ENCODE data around the gene GARIN5A. TPM values are rescaled to one million over a fixed set of nuclear protein-coding genes. Genes with fewer than 3 reads are reported as not detected.

The GARIN5A gene
- total and polyA plus RNA-seq, 7 donors: 1.2 to 5.3 (median 2.7) TPM

GRCh38 chr19:50515168-50515561 is 38.5 kb upstream of the GARIN5A start:
- Histone ChIP-seq H3K27ac (no peak overlapping the region), H3K27me3 (ENCODE audit: insufficient read depth in 3 of 3, low read length in 2 of 3) (peaks cover 0 to 23% (median 3%) of the 10 kb centered on the region in 3 donors), H3K4me3 (no peak overlapping the region), H3K36me3 (ENCODE audit: insufficient read depth in 1 of 2, low read depth in 1 of 2) (no peaks in the 10 kb centered on the region), H3K9me3 (no peaks in the 10 kb centered on the region), H3K4me1 (peaks cover 3% of the 10 kb centered on the region)
- 54 to 62% (median 61%) methylated on average over 7 to 11 of the region's 11 CpGs for WGBS, 3 donors
- intact Hi-C loops (cut with DNase I): no loop called here
- no peak for DNase-seq
- TF ChIP-seq CTCF (IDR thresholded peaks at IDR 0.05): no peak
- ATAC-seq: no peak

GRCh38 chr19:50514346-50515167 is 37.9 kb upstream of the GARIN5A start:
- H3K4me3 ChIP-seq: no peak overlapping the region
- H3K4me1 ChIP-seq: peaks cover 7% of the 10 kb centered on the region
- no peaks in the 10 kb centered on the region for H3K9me3 ChIP-seq
- H3K27ac ChIP-seq: no peak overlapping the region
- ATAC-seq (no peak), DNase-seq (no peak)
- no peaks in the 10 kb centered on the region for H3K36me3 ChIP-seq (ENCODE audit: insufficient read depth in 1 of 2, low read depth in 1 of 2)
- H3K27me3 ChIP-seq (ENCODE audit: insufficient read depth in 3 of 3, low read length in 2 of 3): peaks cover 0 to 23% (median 3%) of the 10 kb centered on the region in 3 donors
- WGBS, 3 donors: 37 to 56% (median 42%) methylated on average over 36 to 38 of the region's 38 CpGs
- no peak for TF ChIP-seq CTCF (IDR thresholded peaks at IDR 0.05)
- intact Hi-C loops (cut with DNase I): loop anchor here in 1 of 2 donors (5.0 kb wide), 1 partner anchor 37 kb away; the partner anchor contains the start of genes EMC10 and GARIN5A

DNA sequence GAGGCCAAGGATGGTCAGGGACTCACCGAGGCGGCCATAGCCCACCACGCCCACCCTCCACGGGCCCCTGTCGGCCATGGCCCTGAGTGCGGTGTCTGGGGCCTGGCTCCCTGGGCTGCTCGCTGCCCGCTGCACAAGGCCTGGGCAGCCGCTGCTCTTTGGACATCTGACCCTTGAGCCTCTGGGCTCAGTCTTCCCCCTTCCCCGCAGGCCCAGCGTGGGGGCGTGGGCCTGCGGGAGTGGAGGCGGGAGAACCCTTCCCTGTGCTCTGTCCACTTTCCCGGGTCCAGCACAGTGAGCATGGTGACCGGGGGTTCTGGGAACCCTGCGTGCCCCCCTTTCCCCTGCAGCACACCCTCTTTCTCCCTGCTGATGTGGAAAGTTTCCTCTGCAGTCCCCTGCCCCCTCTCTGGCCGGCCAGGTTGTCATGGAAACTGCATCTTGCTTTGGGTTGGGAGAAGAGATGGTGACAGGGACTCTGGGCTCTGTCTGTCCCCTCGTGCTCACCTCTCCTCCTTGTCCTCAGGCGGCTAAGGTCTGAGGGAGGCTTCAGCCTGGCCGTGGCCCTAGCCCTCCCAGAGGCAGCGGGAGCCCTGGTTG is 37.2 kb upstream of the GARIN5A start, which contains the start of gene ASPDH:
Gene ASPDH, minus strand, starts transcription at position 168 of the 600 bp plus-strand sequence. Its CDS starts 90 bp downstream, at position 78.
- H3K4me3 ChIP-seq: no peak within 1 kb of the TSS
- H3K4me1 ChIP-seq: peaks cover 7% of the 10 kb centered on the region
- H3K27ac ChIP-seq: no peak within 1 kb of the TSS
- ATAC-seq (no peak), DNase-seq (no peak)
- H3K9me3 ChIP-seq: no peaks in the 10 kb centered on the region
- no peaks in the 10 kb centered on the region for H3K36me3 ChIP-seq (ENCODE audit: insufficient read depth in 1 of 2, low read depth in 1 of 2)
- peaks cover 0 to 23% (median 3%) of the 10 kb centered on the region in 3 donors for H3K27me3 ChIP-seq (ENCODE audit: insufficient read depth in 3 of 3, low read length in 2 of 3)
- TF ChIP-seq CTCF (IDR thresholded peaks at IDR 0.05): no peak
- intact Hi-C loops (cut with DNase I): loop anchor here in 1 of 2 donors (5.0 kb wide), 1 partner anchor 37 kb away; the partner anchor contains the start of genes EMC10 and GARIN5A
- WGBS, 3 donors: 38 to 49% (median 48%) methylated on average over 13 to 22 of the region's 22 CpGs

GRCh38 chr19:50512999-50513745 is 36.5 kb upstream of the GARIN5A start:
- TF ChIP-seq CTCF (IDR thresholded peaks at IDR 0.05): no peak
- intact Hi-C loops (cut with DNase I): loop anchor here in 1 of 2 donors (5.0 kb wide), 1 partner anchor 36 kb away; the partner anchor contains the start of genes EMC10 and GARIN5A
- Histone ChIP-seq H3K27ac (no peak overlapping the region), H3K4me1 (peaks cover 7% of the 10 kb centered on the region), H3K4me3 (no peak overlapping the region), H3K9me3 (no peaks in the 10 kb centered on the region), H3K36me3 (ENCODE audit: insufficient read depth in 1 of 2, low read depth in 1 of 2) (no peaks in the 10 kb centered on the region), H3K27me3 (ENCODE audit: insufficient read depth in 3 of 3, low read length in 2 of 3) (peaks cover 0 to 23% (median 3%) of the 10 kb centered on the region in 3 donors)
- ATAC-seq (no peak), DNase-seq (no peak)
- 52 to 65% (median 55%) methylated on average over 12 of the region's 12 CpGs for WGBS, 3 donors

Measured in psoas muscle (tissue), 8 donors.